Adrenal gland (tissue), 5 donors: ENCODE results near the gene FAM170B.

Experiments used
- POLR2A ChIP-seq, 2 donors: fragments of 450-650 bp; IDR thresholded peaks; one replicate each; pipeline ENCODE4 v1.6.1; 2017; ENCODE audit warnings: antibody characterized with exemption in 2 of 2, mild to moderate bottlenecking in 2 of 2, moderate library complexity in 1 of 2
- TF ChIP-seq, protein P1 (sequence below), 6 experiments: fragments of 450-650 bp in 4 of 6; fragments of 200-600 bp in 2 of 6; sonication (generic) in 1 of 6; IDR thresholded peaks; 1 replicate in 5 of 6; 2 replicates in 1 of 6; pipeline versions ENCODE4 v1.5.1 to v1.8.0; 2016 to 2021; ENCODE audit warnings: antibody characterized with exemption in 6 of 6, mild to moderate bottlenecking in 2 of 6, moderate library complexity in 1 of 6
- donor health status: DM: no; HTN: no; CAD: no.

DNA sequence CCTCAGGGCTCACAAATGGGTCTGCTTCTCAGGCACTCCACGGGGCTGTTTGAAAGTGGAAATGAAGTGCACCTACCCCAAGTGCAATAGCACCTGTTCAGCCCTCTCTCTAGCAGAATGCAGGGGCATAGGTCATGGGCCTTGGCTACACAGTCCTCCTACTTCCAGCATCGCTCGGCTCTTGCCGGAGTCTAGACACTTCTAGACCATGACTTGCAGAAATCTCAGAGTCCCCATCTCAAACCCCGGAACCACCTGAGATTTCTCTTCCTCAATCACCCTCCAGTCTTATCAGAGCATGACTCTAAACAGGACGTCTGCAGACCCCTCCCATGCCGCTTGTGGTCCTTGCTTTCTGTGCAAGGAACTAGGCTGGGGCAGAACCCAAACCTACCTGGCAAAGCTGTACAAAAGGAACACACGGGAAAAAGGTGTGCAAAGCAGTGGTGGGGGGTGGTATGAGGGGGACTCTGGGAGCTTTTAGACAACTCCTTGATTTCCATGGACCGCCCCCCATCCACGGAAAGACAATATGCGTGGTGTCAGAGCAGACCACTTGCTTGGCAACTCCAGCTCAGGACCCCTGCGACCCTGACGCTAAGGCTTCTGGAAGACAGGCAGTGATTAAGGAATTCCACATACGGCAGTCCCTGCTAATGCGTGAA, 40.6 kb upstream of the FAM170B start:
- no peak for TF ChIP-seq POLR2A (IDR thresholded peaks at IDR 0.05)
- TF ChIP-seq, protein P1, sequence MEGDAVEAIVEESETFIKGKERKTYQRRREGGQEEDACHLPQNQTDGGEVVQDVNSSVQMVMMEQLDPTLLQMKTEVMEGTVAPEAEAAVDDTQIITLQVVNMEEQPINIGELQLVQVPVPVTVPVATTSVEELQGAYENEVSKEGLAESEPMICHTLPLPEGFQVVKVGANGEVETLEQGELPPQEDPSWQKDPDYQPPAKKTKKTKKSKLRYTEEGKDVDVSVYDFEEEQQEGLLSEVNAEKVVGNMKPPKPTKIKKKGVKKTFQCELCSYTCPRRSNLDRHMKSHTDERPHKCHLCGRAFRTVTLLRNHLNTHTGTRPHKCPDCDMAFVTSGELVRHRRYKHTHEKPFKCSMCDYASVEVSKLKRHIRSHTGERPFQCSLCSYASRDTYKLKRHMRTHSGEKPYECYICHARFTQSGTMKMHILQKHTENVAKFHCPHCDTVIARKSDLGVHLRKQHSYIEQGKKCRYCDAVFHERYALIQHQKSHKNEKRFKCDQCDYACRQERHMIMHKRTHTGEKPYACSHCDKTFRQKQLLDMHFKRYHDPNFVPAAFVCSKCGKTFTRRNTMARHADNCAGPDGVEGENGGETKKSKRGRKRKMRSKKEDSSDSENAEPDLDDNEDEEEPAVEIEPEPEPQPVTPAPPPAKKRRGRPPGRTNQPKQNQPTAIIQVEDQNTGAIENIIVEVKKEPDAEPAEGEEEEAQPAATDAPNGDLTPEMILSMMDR (IDR thresholded peaks at IDR 0.05) = no peak
